GM19099 (cell line): ENCODE data around the gene ENC1.

ENCODE experiments used
- POLR2A ChIP-seq: IDR thresholded peaks from 3 replicates; pipeline ENCODE4 v1.6.1; 2011; ENCODE audit warnings: low read depth; ENCODE audit not compliant: insufficient read length; ENCODE audit errors: extremely low read depth

Gene ENC1

DNA sequence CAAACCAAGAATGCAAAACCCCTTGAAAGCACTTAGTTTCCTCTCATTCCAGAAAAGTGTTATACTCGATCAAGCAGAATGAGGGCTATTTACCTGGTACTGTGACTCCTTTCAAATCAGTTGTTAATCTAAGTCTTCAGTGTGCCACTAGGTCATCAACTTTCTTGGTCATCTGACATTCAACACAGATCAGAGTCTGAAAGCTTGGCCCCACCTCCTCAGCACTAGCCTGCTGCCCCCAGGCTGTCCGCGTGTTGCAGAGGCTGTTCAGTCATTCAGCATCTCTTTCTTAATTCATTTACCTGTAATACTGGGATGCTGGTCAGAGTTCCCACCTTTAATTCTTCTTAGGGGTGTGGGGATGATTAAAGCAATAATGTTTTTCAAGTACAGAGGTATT, 28.5 kb downstream of the ENC1 start:
- no peak for TF ChIP-seq POLR2A

DNA sequence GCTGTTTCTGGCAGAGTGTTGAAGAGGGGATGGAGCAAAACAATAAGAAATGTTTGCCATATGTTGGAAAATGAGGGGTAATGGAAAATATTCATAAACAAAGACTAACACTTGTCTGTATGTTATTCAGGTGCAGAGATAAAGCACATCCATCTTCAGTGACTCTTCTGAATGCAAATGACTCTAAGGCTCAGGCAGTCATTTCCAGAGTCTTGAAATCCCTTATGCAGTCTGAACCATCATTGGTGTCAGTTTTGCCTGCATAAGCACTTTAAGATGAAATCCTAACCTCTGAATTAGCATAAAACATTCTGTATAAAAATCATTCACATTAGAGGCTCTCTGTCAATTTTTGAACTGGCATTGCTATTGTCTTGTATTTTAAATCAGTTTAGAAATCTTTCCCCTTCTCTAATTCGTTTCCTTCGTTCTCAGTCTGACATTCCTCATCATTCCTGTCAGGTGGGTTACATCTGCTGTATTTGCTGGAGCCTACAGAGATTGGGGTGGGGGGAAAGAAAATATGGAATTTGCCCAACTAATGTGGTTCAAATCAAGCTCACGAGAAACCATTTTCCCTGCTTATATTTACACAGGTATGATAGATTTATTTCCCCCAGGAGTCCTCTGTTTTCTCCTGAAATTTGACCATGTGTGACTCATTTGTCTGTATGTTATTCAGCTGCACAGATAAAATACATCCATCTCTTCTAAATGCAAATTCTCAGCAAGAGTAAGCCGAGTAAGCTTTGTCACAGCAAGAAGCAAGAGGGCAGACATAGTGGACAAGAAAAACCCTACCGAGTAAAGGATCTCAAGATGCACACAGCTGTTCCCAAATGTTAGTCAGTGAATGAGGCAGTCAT, 31.6 kb downstream of the ENC1 start:
- TF ChIP-seq POLR2A, result no peak

DNA sequence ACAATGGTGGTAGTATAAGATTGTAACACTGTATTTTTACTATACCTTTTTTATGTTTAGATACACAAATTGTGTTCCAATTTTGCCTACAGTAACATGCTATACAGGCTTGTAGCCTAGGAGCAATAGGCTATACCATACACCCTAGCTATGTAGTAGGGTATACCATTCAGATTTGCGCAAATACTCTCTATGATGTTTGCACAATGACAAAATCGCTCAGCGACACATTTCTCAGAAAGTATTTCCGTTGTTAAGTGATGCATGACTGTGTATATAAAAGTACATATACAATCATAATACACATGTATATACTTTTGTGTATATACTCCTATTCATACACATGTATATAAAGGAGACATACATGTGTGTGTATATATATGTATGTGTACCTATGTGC, 34.8 kb downstream of the ENC1 start:
- TF ChIP-seq POLR2A, result no peak

DNA sequence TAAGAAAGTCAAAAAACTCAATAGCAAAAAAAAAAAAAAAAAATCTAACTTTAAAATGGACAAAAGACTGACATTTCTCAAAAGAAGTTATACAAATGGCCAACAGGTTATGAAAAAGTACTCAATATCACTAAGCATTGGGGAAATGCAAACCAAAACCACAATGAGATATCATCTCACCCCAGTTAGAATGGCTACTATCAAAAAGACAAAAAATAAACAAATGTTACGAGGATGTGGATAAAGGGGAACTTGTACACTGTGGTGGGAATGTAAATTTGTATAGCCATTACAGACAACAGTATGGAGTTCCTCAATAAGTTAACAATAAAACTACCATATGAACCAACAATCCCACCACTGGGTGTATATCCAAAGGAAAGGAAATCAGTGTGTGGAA, 37.2 kb downstream of the ENC1 start:
- TF ChIP-seq POLR2A, result no peak

DNA sequence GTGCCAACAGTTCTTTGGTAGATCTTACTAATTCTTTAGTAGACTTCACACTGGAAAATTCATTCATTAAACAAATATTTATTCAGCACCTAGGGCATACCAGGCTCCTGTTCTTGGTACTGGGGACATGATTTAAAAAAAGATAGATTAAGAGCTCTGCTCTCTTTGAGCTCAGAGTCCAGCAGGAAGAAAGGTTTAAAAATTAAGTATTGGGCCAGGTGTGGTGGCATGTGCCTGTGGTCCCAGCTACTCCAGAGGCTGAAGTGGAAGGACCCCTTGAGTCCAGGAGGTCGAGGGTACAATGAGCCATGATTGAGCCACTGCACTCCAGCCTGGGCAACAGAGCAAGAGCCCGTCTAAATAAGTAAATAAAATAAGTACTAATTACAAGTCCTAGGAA, 41.4 kb downstream of the ENC1 start:
- no peak for TF ChIP-seq POLR2A

DNA sequence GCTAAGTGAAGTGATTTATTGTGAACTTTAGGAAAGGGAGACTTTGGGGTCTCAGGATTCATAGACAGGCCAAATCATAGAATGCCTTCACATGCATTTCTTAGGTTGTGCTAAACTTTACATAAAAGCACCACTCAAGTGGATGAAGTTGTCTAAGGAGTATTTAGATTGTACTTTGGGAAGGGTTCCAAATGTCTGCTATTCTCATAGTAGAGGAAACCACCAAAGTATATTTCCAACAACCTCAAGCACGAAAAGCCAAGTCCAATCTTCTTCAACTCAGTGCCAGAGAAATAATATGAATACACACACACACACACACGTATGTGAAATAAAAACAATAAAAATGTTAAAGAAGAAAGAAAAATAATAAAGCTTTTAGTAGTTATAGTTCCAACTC, 41.8 kb downstream of the ENC1 start:
- TF ChIP-seq POLR2A, result no peak

DNA sequence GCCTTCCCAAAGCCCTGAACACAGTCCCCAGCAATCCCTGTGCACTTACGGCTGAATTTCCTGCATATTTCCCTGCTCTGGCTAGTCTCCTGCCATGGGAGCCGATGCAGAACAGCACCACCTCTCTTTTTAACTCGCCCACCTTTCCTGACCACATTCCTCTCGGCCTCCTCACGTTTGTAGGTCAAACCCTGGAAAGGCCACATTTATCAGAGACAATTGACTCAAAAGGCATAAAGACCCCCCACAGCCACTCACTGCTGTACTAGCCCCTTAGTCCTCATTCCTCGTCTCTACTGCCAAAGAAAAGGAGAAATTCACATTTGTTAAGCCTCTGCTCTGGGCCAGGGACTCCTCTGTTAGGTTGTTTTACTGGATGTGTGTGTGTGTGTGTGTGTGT, 43.6 kb downstream of the ENC1 start:
- no peak for TF ChIP-seq POLR2A

DNA sequence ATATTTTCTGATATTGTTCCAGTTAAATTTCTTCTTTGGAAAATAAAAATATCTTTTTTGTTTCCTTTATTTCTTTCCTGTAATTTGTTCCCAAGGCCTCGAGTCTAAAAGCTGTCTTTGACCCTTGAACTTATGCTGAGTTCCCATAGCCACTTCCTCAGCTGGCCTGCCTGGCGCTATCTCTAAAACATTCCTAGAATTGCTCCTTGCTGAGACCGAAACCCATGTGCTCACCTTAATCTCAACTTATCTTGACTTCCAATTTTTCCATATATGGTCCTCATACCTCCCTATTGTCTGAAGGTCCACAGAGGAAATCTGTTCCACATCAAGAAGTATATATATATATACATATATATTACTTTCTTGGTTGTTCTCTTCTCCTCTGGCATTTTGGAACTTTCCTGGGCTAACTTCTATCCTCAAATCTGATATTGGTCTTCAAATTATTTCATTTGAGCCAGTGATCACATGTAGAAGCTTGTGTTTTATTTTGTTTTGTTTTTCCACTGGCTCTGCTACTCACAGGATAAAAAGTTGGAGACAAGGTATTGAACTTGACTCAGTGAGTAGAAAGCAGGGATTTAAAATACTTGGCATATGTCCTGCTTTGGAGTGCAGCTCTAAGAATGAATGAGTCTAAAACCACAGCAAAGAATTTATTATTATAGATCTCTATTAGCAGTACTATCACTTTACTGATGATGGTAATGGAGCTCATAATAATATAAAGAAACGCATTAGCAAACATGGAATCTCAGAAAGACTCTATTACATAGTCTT, 45.2 kb downstream of the ENC1 start:
- TF ChIP-seq POLR2A, result no peak

DNA sequence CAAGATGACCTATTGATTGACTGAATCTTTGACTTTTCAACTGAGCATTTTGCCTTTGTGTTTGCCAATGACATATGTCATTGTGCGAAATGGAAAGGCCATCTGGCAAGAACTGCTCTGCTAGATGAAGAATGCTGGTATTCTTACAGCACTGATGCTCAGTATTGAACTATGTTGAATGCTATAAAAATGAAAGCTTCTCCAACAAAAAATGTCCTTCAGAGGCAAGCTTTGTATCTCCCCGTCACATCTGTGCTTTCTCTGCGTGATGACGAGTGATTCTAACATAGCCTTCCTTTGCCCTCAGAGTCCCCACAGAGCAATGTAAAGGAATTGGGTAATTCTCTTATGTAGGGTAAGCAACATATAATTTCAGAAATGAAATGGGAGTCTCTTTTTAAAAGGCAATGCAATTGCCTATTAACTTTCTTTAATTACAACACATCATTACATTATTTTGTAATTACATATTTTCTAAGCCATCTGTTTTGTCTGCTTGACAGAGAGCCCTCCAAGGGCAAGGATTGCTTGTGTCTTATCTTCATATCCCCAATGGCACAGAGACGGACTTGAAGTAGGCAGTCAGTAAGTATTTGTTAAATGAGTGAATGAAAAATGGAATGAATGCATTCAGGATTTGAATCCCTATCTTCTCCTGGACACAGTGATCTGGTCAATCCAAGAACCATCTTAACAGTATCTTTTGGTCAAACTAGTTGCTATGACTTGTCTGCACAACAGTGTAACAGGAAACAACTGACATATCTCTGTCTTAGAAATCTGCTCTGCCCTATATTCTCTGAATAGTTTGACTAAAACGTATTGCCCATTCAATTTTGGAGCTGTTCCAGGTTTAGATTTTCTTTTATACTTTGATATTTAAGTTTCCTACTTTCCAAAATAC, 46.1 kb downstream of the ENC1 start:
- no peak for TF ChIP-seq POLR2A

DNA sequence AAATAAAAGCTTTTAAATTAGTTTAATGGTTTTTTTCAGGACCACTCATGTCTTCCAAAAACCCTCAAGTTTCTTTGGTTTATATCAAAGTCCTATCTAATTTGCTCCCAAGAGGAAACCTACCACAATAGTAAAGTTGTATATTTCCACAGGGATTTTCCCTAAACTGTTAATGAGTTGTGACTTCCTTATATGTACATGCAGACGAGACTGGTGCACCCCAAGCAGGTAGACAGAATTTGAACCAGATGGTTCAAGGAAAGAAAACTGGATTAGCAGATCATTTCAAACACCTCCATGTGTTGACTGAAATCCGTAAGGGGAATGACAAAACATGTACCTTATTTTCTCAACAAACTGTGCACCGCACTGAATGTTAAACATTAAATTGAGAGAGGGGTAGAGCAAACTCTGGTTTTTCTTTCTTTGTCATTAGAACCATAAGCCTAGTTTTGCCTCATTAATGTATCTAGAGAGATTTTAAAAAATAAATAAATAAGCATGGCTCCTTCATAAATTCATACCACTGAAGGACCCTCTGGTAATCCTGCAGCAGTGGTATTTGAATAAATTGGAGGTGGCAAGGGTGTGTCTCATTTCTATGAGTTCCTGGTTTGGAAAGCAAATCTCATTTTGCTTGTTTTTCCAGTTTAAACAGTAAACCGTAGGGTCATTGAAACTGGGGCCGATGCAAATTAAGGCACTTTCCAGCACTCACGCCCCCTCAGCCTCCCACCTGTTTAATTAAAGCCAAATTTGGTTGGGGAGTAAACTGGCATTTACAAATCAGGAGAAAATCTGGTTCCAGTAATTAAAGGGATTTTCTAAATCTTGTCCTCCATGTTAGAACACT, 51.1 kb downstream of the ENC1 start:
- no peak for TF ChIP-seq POLR2A

DNA sequence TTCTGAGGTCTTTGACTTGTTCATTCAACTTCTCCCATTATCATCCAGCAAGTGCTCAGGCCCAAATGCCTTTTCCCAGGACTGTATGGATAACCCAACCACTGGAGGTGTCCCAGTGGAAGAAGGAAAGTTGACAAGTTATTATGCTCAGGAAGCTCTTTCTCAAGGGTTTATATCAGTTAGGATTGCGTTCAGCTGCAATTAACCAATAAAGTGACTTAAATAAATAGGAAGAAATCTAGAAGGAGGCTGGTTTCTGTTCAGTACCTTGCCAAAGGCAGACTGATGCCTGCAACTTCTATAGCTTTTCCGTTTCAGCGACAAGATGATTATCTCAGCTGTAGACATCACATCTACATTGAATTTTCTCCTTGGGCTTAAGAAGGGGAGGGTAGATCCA, 52.1 kb downstream of the ENC1 start:
- no peak for TF ChIP-seq POLR2A

DNA sequence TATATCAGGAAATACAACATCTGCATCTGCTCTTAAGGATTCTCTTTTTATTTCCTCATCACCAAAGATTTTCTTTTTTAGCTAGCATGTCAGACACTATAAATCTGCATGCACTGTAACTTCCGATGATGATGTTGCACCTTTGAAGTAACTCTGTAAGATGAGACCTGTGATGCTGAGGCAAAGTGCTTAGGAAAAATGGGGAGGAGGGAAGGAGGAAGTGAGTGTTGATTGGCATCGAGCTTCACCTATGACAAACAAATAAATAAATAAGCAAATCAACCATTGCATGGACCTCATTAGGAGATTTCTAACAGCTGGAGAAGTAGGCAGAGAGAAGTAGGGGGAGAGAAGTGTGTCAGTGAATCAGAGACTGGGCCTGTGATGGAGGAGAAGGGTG, 52.6 kb downstream of the ENC1 start:
- TF ChIP-seq POLR2A, result no peak

DNA sequence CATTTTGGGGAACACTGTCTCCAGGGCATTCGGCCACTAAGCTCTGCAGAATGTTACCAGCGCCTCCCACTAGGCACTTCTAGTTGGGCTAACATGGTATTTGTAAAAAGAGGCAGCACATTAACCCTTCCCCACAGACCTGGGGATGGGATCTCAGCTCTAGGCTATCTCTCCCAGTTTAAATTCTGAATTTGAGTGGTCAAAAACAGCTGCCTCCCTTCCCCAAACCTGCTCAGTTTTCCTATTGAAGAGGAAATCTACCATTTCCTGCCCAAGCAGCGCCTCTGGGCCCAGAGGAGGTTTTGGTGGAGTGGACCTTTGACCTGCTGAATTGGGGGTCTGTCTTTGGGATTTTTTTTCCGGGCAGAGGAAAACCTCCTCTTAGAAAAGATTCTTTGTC, 53.2 kb downstream of the ENC1 start:
- TF ChIP-seq POLR2A, result no peak

DNA sequence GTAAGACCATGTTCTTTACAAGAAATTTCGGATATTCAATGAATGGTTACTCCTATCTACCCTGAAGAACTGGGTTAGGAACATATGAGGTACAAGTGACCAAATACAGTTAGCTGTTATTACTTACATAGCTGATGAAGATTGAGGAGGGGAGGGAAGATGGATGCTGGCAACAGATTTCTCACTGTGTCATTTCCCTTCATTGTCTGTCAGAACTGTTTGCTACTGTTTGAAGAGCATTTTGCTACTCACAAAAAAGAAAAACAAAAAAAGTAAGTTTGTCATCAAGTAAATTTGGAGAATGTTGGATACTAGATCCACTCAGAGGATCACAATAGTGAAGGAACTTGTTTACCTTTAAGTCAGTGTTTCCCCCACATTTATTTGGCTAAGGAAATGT, 53.7 kb downstream of the ENC1 start:
- no peak for TF ChIP-seq POLR2A
